ENCODE data around the gene CNDP1. TPM values are rescaled to one million over a fixed set of nuclear protein-coding genes. Genes with fewer than 3 reads are reported as not detected.

The CNDP1 gene
- polyA plus RNA-seq, 1 of the 3 experiments (the other 2 are of a cell fraction), result not detected

DNA sequence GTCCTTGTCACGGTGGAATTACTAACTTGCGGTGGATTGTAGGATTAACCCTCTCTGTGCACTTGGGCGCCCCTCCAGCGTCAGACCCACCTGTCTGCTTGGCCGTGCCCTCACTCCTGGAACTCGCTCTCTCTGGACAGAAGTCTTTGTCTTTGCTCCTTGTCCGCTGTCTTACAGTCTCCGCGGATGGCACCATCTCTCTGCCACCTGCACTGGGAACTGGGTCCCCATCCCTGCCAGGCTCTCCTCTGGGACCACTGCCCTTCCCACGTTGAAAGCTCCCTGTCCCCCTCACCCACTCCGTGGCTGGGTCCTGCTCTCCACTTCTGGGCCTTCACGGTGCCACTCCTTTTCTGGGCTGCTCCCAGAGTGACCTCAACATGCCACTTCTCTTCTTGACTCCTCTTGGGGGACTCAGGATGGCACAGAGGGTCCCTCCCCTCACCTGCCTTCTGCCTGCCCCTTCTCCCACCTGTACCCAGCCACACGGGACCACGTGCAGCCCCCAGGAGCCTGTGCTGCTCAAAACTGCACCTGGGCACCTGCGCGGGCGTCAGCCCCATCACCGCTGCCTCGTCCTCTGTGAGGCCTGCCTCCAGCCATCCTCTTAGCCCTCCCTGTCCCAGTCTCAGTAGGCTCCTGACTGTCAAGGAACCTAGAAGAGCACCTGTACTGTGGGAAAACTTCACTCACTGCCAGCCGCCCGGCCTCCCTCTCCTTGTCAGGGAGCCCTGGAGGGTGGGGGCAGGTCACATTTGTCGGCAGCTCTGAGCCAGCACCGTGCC, 27.0 kb upstream of the CNDP1 start:
- Histone ChIP-seq H3K79me2 (ENCODE audit: insufficient read depth) (no peaks in the 10 kb centered on the region), H3K36me3 (replicated peaks in 1 of 2; ENCODE audit: control insufficient read depth in 1 of 2, insufficient read depth in 2 of 2, low read length in 1 of 2) (peaks cover 14 to 62% of the 10 kb centered on the region in 2 experiments), H3K9ac (no peak overlapping the region), H3K27me3 (ENCODE audit: insufficient read depth) (no peaks in the 10 kb centered on the region), H3K4me2 (no peak overlapping the region), H3K4me1 (ENCODE audit: control insufficient read depth in 1 of 2, insufficient read depth in 2 of 2, low read depth in 1 of 2, low read length in 1 of 2) (no peaks in the 10 kb centered on the region), H2AFZ (ENCODE audit: low read depth) (no peak overlapping the region), H3F3A (replicated peaks; ENCODE audit: insufficient read depth) (no peaks in the 10 kb centered on the region), H3K4me3 (ENCODE audit: low read depth in 2 of 2, low read length in 1 of 2) (no peak overlapping the region), H3K9me3 (no peaks in the 10 kb centered on the region), H3K27ac (ENCODE audit: low read depth in 2 of 2, low read length in 1 of 2) (no peak overlapping the region), H4K20me1 (ENCODE audit: insufficient read depth) (no peaks in the 10 kb centered on the region), H3K9me2 (no peaks in the 10 kb centered on the region)
- ChIA-PET CTCF (no interaction called here), POLR2A (no interaction called here)
- TF ChIP-seq, protein P1, sequence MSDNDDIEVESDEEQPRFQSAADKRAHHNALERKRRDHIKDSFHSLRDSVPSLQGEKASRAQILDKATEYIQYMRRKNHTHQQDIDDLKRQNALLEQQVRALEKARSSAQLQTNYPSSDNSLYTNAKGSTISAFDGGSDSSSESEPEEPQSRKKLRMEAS (IDR thresholded peaks at IDR 0.05; ENCODE audit: low read depth), result no peak
- TF ChIP-seq SMC3 (IDR thresholded peaks at IDR 0.05; ENCODE audit: low read depth, low read length) (no peak), RXRA (IDR thresholded peaks at IDR 0.05; ENCODE audit: borderline replicate concordance, low read depth) (no peak), RFX5 (IDR thresholded peaks at IDR 0.05; ENCODE audit: low read length) (no peak), TAF1 (IDR thresholded peaks at IDR 0.05; ENCODE audit: borderline replicate concordance, low read depth, low read length) (no peak), POLR2AphosphoS5 (IDR thresholded peaks at IDR 0.05; ENCODE audit: low read depth, low read length) (no peak), RCOR1 (IDR thresholded peaks at IDR 0.05; ENCODE audit: low read length) (no peak), CHD2 (IDR thresholded peaks at IDR 0.05; ENCODE audit: low read length, partially characterized antibody) (no peak), USF2 (IDR thresholded peaks at IDR 0.05; ENCODE audit: borderline replicate concordance, low read depth, low read length) (no peak), GATA2 (CRISPR knock-in tag; IDR thresholded peaks at IDR 0.05) (no peak), SIN3A (IDR thresholded peaks at IDR 0.05; ENCODE audit: borderline replicate concordance, low read depth, low read length) (no peak), ELF1 (IDR thresholded peaks at IDR 0.05) (no peak), FOXJ3 (CRISPR knock-in tag; IDR thresholded peaks at IDR 0.05) (no peak), MEF2A (IDR thresholded peaks at IDR 0.05; ENCODE audit: borderline replicate concordance, low read depth) (no peak), JUND (IDR thresholded peaks at IDR 0.05) (no peak)
- TF ChIP-seq, protein P2, sequence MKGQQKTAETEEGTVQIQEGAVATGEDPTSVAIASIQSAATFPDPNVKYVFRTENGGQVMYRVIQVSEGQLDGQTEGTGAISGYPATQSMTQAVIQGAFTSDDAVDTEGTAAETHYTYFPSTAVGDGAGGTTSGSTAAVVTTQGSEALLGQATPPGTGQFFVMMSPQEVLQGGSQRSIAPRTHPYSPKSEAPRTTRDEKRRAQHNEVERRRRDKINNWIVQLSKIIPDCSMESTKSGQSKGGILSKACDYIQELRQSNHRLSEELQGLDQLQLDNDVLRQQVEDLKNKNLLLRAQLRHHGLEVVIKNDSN (IDR thresholded peaks at IDR 0.05; ENCODE audit: borderline replicate concordance, low read depth), result no peak
- DNase-seq, result no peak
- 88% methylated on average over 18 of the region's 23 CpGs for whole genome bisulfite sequencing (ENCODE audit: low lambda C conversion rate)

GRCh38 chr18:74507927-74508326, 26.4 kb upstream of the CNDP1 start:
- DNase-seq, result no peak
- Histone ChIP-seq H3K9ac (no peak overlapping the region), H3K9me3 (no peaks in the 10 kb centered on the region), H4K20me1 (ENCODE audit: insufficient read depth) (no peaks in the 10 kb centered on the region), H3F3A (replicated peaks; ENCODE audit: insufficient read depth) (no peaks in the 10 kb centered on the region), H3K9me2 (no peaks in the 10 kb centered on the region), H3K4me1 (ENCODE audit: control insufficient read depth in 1 of 2, insufficient read depth in 2 of 2, low read depth in 1 of 2, low read length in 1 of 2) (no peaks in the 10 kb centered on the region), H3K36me3 (replicated peaks in 1 of 2; ENCODE audit: control insufficient read depth in 1 of 2, insufficient read depth in 2 of 2, low read length in 1 of 2) (peaks cover 13 to 59% of the 10 kb centered on the region in 2 experiments), H3K4me3 (ENCODE audit: low read depth in 2 of 2, low read length in 1 of 2) (no peak overlapping the region), H2AFZ (ENCODE audit: low read depth) (no peak overlapping the region), H3K27ac (ENCODE audit: low read depth in 2 of 2, low read length in 1 of 2) (no peak overlapping the region), H3K79me2 (ENCODE audit: insufficient read depth) (no peaks in the 10 kb centered on the region), H3K4me2 (no peak overlapping the region), H3K27me3 (ENCODE audit: insufficient read depth) (no peaks in the 10 kb centered on the region)
- CTCF ChIA-PET, result no interaction called here
- POLR2A ChIA-PET, result no interaction called here
- WGBS (ENCODE audit: low lambda C conversion rate), result 96% methylated on average over 14 of the region's 14 CpGs
- TF ChIP-seq CHD2 (IDR thresholded peaks at IDR 0.05; ENCODE audit: low read length, partially characterized antibody), result no peak
- TF ChIP-seq, protein P2 (IDR thresholded peaks at IDR 0.05; ENCODE audit: borderline replicate concordance, low read depth), result no peak
- TF ChIP-seq RAD21 (IDR thresholded peaks at IDR 0.05; ENCODE audit: low read length), result no peak
- no peak for TF ChIP-seq RXRA (IDR thresholded peaks at IDR 0.05; ENCODE audit: borderline replicate concordance, low read depth)
- no peak for TF ChIP-seq JUND (IDR thresholded peaks at IDR 0.05)
- no peak for TF ChIP-seq FOXJ3 (CRISPR knock-in tag; IDR thresholded peaks at IDR 0.05)
- no peak for TF ChIP-seq TEAD4 (IDR thresholded peaks at IDR 0.05; ENCODE audit: borderline replicate concordance, insufficient read depth)
- TF ChIP-seq NFIC (IDR thresholded peaks at IDR 0.05; ENCODE audit: borderline replicate concordance), result no peak
- TF ChIP-seq POLR2AphosphoS5 (IDR thresholded peaks at IDR 0.05; ENCODE audit: low read depth, low read length), result no peak
- no peak for TF ChIP-seq USF2 (IDR thresholded peaks at IDR 0.05; ENCODE audit: borderline replicate concordance, low read depth, low read length)
